HepG2 (cell line): ENCODE data around the gene ESYT1. TPM values are rescaled to one million over a fixed set of nuclear protein-coding genes. Genes with fewer than 3 reads are reported as not detected.

ENCODE experiments used
- ARID2 ChIP-seq: sonication (generic); formaldehyde crosslinking; IDR thresholded peaks from 2 replicates; pipeline ENCODE4 v1.8.1; 2022; ENCODE audit warnings: mild to moderate bottlenecking, missing genetic modification reagents, borderline replicate concordance
- BRD4 ChIP-seq: sonication (generic); formaldehyde crosslinking; IDR thresholded peaks from 2 replicates; pipeline ENCODE4 v1.4.0; 2020; ENCODE audit warnings: missing genetic modification reagents
- CAMTA2 ChIP-seq: sonication (generic); formaldehyde crosslinking; IDR thresholded peaks from 2 replicates; pipeline ENCODE4 v1.4.0; 2020; ENCODE audit warnings: mild to moderate bottlenecking, missing genetic modification reagents, borderline replicate concordance
- CENPT ChIP-seq: sonication (generic); formaldehyde crosslinking; IDR thresholded peaks from 2 replicates; pipeline ENCODE4 v1.8.0; 2022; ENCODE audit warnings: low read depth, mild to moderate bottlenecking, moderate library complexity, missing genetic modification reagents
- EZH2 ChIP-seq: conservative IDR thresholded peaks from 2 replicates; pipeline ENCODE4 v1.6.1; 2012; ENCODE audit warnings: mild to moderate bottlenecking, low read depth, low read length, moderate library complexity
- GTF2F1 ChIP-seq: fragments of 150-350 bp; IDR thresholded peaks from 2 replicates; pipeline ENCODE4 v1.6.1; 2014; ENCODE audit warnings: low read length
- ISX ChIP-seq: sonication (generic); formaldehyde crosslinking; conservative IDR thresholded peaks from 2 replicates; pipeline ENCODE4 v1.5.0; 2020; ENCODE audit warnings: missing genetic modification reagents
- KLF11 ChIP-seq: IDR thresholded peaks from 2 replicates; pipeline ENCODE4 v1.6.1; 2016; ENCODE audit warnings: missing compliant biosample characterization
- KLF15 ChIP-seq: sonication (generic); formaldehyde crosslinking; IDR thresholded peaks from 2 replicates; pipeline ENCODE4 v1.8.1; 2023; ENCODE audit warnings: borderline replicate concordance, mild to moderate bottlenecking, inconsistent platforms, missing genetic modification reagents, mixed read lengths
- KLF9 ChIP-seq: IDR thresholded peaks from 2 replicates; pipeline ENCODE4 v1.6.1; 2016; ENCODE audit warnings: low read depth
- MIER3 ChIP-seq: IDR thresholded peaks from 2 replicates; pipeline ENCODE4 v1.6.1; 2016; ENCODE audit warnings: missing compliant biosample characterization, borderline replicate concordance
- MLX ChIP-seq: IDR thresholded peaks from 2 replicates; pipeline ENCODE4 v1.6.1; 2016
- NONO ChIP-seq, 2 experiments: fragments of 450-650 bp in 1 of 2; sonication (generic) in 1 of 2; formaldehyde crosslinking in 1 of 2; IDR thresholded peaks in 1 of 2; conservative IDR thresholded peaks in 1 of 2; 2 replicates each; pipeline versions ENCODE4 v1.6.1 to v1.8.0; 2017 to 2022; ENCODE audit warnings: mild to moderate bottlenecking in 1 of 2, missing genetic modification reagents in 1 of 2, moderate library complexity in 1 of 2
- NRL ChIP-seq: sonication (generic); formaldehyde crosslinking; IDR thresholded peaks from 2 replicates; pipeline ENCODE4 v1.5.0; 2020; ENCODE audit warnings: missing genetic modification reagents, mild to moderate bottlenecking, moderate library complexity, borderline replicate concordance
- STAT5B ChIP-seq: sonication (generic); formaldehyde crosslinking; IDR thresholded peaks from 2 replicates; pipeline ENCODE4 v1.4.0; 2020; ENCODE audit warnings: missing genetic modification reagents
- TBX2 ChIP-seq: sonication (generic); formaldehyde crosslinking; IDR thresholded peaks from 2 replicates; pipeline ENCODE4 v1.5.0; 2020; ENCODE audit warnings: missing genetic modification reagents, mild to moderate bottlenecking, borderline replicate concordance
- TIGD3 ChIP-seq: sonication (generic); formaldehyde crosslinking; IDR thresholded peaks from 2 replicates; pipeline ENCODE4 v1.5.1; 2020; ENCODE audit warnings: mild to moderate bottlenecking, missing genetic modification reagents, borderline replicate concordance
- ZBTB21 ChIP-seq: sonication (generic); formaldehyde crosslinking; IDR thresholded peaks from 2 replicates; pipeline ENCODE4 v1.4.0; 2020; ENCODE audit warnings: missing genetic modification reagents
- ZFY ChIP-seq: sonication (generic); formaldehyde crosslinking; IDR thresholded peaks from 2 replicates; pipeline ENCODE4 v1.4.0; 2020; ENCODE audit warnings: missing genetic modification reagents
- ZNF253 ChIP-seq: sonication (generic); formaldehyde crosslinking; IDR thresholded peaks from 2 replicates; pipeline ENCODE4 v1.8.0; 2022; ENCODE audit warnings: mild to moderate bottlenecking, missing genetic modification reagents, borderline replicate concordance
- ZNF629 ChIP-seq: sonication (generic); formaldehyde crosslinking; conservative IDR thresholded peaks from 2 replicates; pipeline ENCODE4 v1.5.0; 2020; ENCODE audit warnings: missing genetic modification reagents
- ZNF766 ChIP-seq: sonication (generic); formaldehyde crosslinking; IDR thresholded peaks from 2 replicates; pipeline ENCODE4 v1.5.0; 2020; ENCODE audit warnings: missing genetic modification reagents, borderline replicate concordance
- ZNF839 ChIP-seq: sonication (generic); formaldehyde crosslinking; IDR thresholded peaks from 2 replicates; pipeline ENCODE4 v1.4.0; 2020; ENCODE audit warnings: missing genetic modification reagents, mild to moderate bottlenecking, borderline replicate concordance
- ZSCAN21 ChIP-seq: sonication (generic); formaldehyde crosslinking; IDR thresholded peaks from 2 replicates; pipeline ENCODE4 v1.8.0; 2022; ENCODE audit warnings: mild to moderate bottlenecking, missing genetic modification reagents, moderate library complexity, borderline replicate concordance
- ZZZ3 ChIP-seq: sonication (generic); formaldehyde crosslinking; IDR thresholded peaks from 2 replicates; pipeline ENCODE4 v1.4.0; 2020; ENCODE audit warnings: missing genetic modification reagents, mild to moderate bottlenecking, borderline replicate concordance
- polyA plus RNA-seq, 8 experiments: library from polyadenylated mRNA; depleted of rRNA in 3 of 8; stranded (reverse) in 7 of 8; unstranded in 1 of 8; fragments of >200 nt; fragmentation: Illumina TruSeq in 4 of 8; extraction: Trizol in 4 of 8; gene quantifications; 2 replicates each; pipeline versions ENCODE4 v1.2.1 to v1.2.3, GENCODE V29; 2011 to 2016; ENCODE audit warnings: low read depth in 4 of 8, missing spikeins in 1 of 8, mixed read lengths in 1 of 8; ENCODE audit not compliant: insufficient read depth in 1 of 8
- total RNA-seq, 5 experiments: library from RNA; depleted of rRNA; stranded (reverse); fragments of >200 nt; fragmentation: Illumina TruSeq; extraction: Trizol; gene quantifications; 2 replicates each; pipeline ENCODE4 v1.2.3, GENCODE V29; 2016; ENCODE audit warnings: low read depth in 1 of 5
- TF ChIP-seq, protein P1 (sequence below): sonication (generic); formaldehyde crosslinking; IDR thresholded peaks from 2 replicates; pipeline ENCODE4 v1.8.0; 2022; ENCODE audit warnings: low read depth, missing genetic modification reagents
- TF ChIP-seq, protein P2 (sequence below): IDR thresholded peaks from 2 replicates; pipeline ENCODE4 v1.6.1; 2018; ENCODE audit warnings: missing genetic modification reagents

The ESYT1 gene
- total and polyA plus RNA-seq, 2 of the 13 experiments (the other 11 are each of a cell fraction or from before 2014, with no cell fraction given): 66.9 to 71.0 TPM

- TF ChIP-seq ARID2: 0 out of 2 replicates have a peak, but pooled peaks have one; percentile 55
- TF ChIP-seq BRD4 (CRISPR knock-in tag): no peak
- TF ChIP-seq KLF9: no peak
- no peak for TF ChIP-seq KLF11
- 0 out of 2 replicates have a peak, but pooled peaks have one; percentile 36 for TF ChIP-seq MLX (CRISPR knock-in tag)
- no peak for TF ChIP-seq TIGD3 (CRISPR knock-in tag)
- TF ChIP-seq ZSCAN21 (CRISPR knock-in tag): no peak
- TF ChIP-seq ZBTB21 (CRISPR knock-in tag): no peak
- TF ChIP-seq ZNF839 (CRISPR knock-in tag): no peak
- no peak for TF ChIP-seq CENPT (CRISPR knock-in tag)
- TF ChIP-seq ZZZ3 (CRISPR knock-in tag): no peak
- no peak for TF ChIP-seq GTF2F1
- no peak for TF ChIP-seq CAMTA2 (CRISPR knock-in tag)
- no peak for TF ChIP-seq NONO (IDR thresholded peaks at IDR 0.05)
- no peak for TF ChIP-seq NONO (CRISPR knock-in tag; conservative IDR thresholded peaks at IDR 0.05)
- TF ChIP-seq, protein P1, sequence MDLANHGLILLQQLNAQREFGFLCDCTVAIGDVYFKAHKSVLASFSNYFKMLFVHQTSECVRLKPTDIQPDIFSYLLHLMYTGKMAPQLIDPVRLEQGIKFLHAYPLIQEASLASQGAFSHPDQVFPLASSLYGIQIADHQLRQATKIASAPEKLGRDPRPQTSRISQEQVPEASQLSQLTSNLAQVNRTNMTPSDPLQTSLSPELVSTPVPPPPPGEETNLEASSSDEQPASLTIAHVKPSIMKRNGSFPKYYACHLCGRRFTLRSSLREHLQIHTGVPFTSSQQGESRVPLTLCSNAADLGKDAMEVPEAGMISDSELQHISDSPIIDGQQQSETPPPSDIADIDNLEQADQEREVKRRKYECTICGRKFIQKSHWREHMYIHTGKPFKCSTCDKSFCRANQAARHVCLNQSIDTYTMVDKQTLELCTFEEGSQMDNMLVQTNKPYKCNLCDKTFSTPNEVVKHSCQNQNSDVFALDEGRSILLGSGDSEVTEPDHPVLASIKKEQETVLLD (CRISPR knock-in tag): no peak
- TF ChIP-seq ISX (CRISPR knock-in tag): no peak
- TF ChIP-seq, protein P2, sequence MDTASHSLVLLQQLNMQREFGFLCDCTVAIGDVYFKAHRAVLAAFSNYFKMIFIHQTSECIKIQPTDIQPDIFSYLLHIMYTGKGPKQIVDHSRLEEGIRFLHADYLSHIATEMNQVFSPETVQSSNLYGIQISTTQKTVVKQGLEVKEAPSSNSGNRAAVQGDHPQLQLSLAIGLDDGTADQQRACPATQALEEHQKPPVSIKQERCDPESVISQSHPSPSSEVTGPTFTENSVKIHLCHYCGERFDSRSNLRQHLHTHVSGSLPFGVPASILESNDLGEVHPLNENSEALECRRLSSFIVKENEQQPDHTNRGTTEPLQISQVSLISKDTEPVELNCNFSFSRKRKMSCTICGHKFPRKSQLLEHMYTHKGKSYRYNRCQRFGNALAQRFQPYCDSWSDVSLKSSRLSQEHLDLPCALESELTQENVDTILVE (CRISPR knock-in tag): peak; percentile 70; the same call in 1 of the 2 replicates
- no peak for TF ChIP-seq ZNF766
- no peak for TF ChIP-seq ZNF629 (CRISPR knock-in tag)
- no peak for TF ChIP-seq ZNF253 (CRISPR knock-in tag)
- no peak for TF ChIP-seq KLF15 (CRISPR knock-in tag)
- no peak for TF ChIP-seq ZFY (CRISPR knock-in tag)
- no peak for TF ChIP-seq EZH2
- TF ChIP-seq MIER3 (CRISPR knock-in tag): peak; percentile 48; the same call in 1 of the 2 replicates
- TF ChIP-seq NRL (CRISPR knock-in tag): no peak
- no peak for TF ChIP-seq TBX2 (CRISPR knock-in tag)
- TF ChIP-seq STAT5B (CRISPR knock-in tag): no peak
Observed at GRCh38 chr12:56119361-56119796, 8.7 kb upstream of the ESYT1 start (continued).
